K562 (cell line): ENCODE data around the gene HIVEP3. TPM values are rescaled to one million over a fixed set of nuclear protein-coding genes. Genes with fewer than 3 reads are reported as not detected.

Experiments used
- ATAC-seq: fragments of 200-7000 bp; cut with Tn5 transposase; 3 replicates; pipeline ENCODE4 v1.9.1; 2020; ENCODE audit warnings: moderate library complexity
- BruUV-seq: library from RNA; stranded (reverse); fragments of 400-500 nt; replicated peaks from 2 replicates; lab custom pipeline; 2021; lab: Mats Ljungman, UMichigan
- CTCF ChIA-PET: fragments of 300-600 bp; formaldehyde crosslinking; extraction: SDS; loops from one replicate; lab custom pipeline; 2021; ENCODE audit warnings: low intra/inter-chr PET ratio; lab: Yijun Ruan, JAX
- POLR2A ChIA-PET: fragments of 300-600, 350-650 bp; sonication (Branson Sonifier 250); formaldehyde crosslinking; extraction: SDS; loops from one replicate; lab custom pipeline; 2021; ENCODE audit warnings: antibody characterized with exemption, inconsistent platforms; lab: Yijun Ruan, JAX
- DNase-seq, 4 experiments: peaks; one replicate each; pipeline versions ENCODE4 v3.0.0 to v3.0.0-alpha.2; 2011 to 2018; ENCODE audit warnings: low spot score in 3 of 4, mixed read lengths in 3 of 4; ENCODE audit errors: extremely low read depth in 1 of 4
- FAIRE-seq: peaks from 2 replicates; lab custom pipeline; 2011; peaks lifted over from hg19 to GRCh38; lab: Jason Lieb, UNC
- H2AFZ ChIP-seq: 2 replicates; pipeline ENCODE4 v1.6.0; 2011; ENCODE audit warnings: low read depth, low read length, control low read depth, inconsistent platforms
- H3K27ac ChIP-seq: fragments of 200-600 bp; 3 replicates; pipeline ENCODE4 v1.8.0; 2011; ENCODE audit warnings: low read depth, mild to moderate bottlenecking, control low read depth, inconsistent platforms, low read length, moderate library complexity, mixed read lengths; ENCODE audit errors: extremely low read depth
- H3K27me3 ChIP-seq, 2 experiments: fragments of 300-600 bp in 1 of 2; 2 replicates in 1 of 2; 3 replicates in 1 of 2; pipeline versions ENCODE4 v1.6.0 to v1.8.0; 2011; ENCODE audit warnings: inconsistent platforms in 2 of 2, low read length in 2 of 2, mild to moderate bottlenecking in 1 of 2, mixed read lengths in 1 of 2, moderate library complexity in 1 of 2; ENCODE audit not compliant: control insufficient read depth in 2 of 2, insufficient read depth in 2 of 2
- H3K36me3 ChIP-seq: fragments of 300-600 bp; 3 replicates; pipeline ENCODE4 v1.8.0; 2011; ENCODE audit warnings: mild to moderate bottlenecking, low read length, inconsistent platforms; ENCODE audit not compliant: control insufficient read depth, insufficient read depth
- H3K4me1 ChIP-seq, 2 experiments: fragments of 200-600 bp in 1 of 2; replicated peaks in 1 of 2; 2 replicates in 1 of 2; 3 replicates in 1 of 2; pipeline versions ENCODE4 v1.5.1 to v1.8.0; 2011; ENCODE audit warnings: inconsistent platforms in 2 of 2, low read length in 2 of 2, mild to moderate bottlenecking in 1 of 2, mixed read lengths in 1 of 2, moderate library complexity in 1 of 2; ENCODE audit not compliant: control insufficient read depth in 2 of 2, insufficient read depth in 2 of 2
- H3K4me2 ChIP-seq: 2 replicates; pipeline ENCODE4 v1.6.1; 2011; ENCODE audit warnings: low read length, control low read depth, inconsistent platforms, mixed read lengths; ENCODE audit not compliant: insufficient read depth
- H3K4me3 ChIP-seq: fragments of 200-600 bp; sonication (generic), shearing (Covaris generic); 2 replicates; pipeline ENCODE4 v1.5.1; 2016; ENCODE audit warnings: control low read depth, inconsistent platforms
- H3K79me2 ChIP-seq: fragments of 200-600 bp; 3 replicates; pipeline ENCODE4 v1.8.0; 2011; ENCODE audit warnings: low read length, inconsistent platforms; ENCODE audit not compliant: control insufficient read depth, insufficient read depth
- H3K9ac ChIP-seq, 2 experiments: 2 replicates each; pipeline versions ENCODE4 v1.6.0 to v1.6.1; 2011; ENCODE audit warnings: low read depth in 2 of 2, low read length in 2 of 2, control low read depth in 1 of 2, inconsistent platforms in 1 of 2, mild to moderate bottlenecking in 1 of 2, mixed read lengths in 1 of 2; ENCODE audit not compliant: insufficient read depth in 1 of 2
- H3K9me1 ChIP-seq: one replicate; pipeline ENCODE4 v1.6.0; 2011; ENCODE audit warnings: inconsistent platforms, mild to moderate bottlenecking, low read length, moderate library complexity; ENCODE audit not compliant: control insufficient read depth, insufficient read depth
- H3K9me3 ChIP-seq: replicated peaks from 2 replicates; pipeline ENCODE4 v1.5.1; 2011; ENCODE audit warnings: low read depth, low read length, inconsistent platforms; ENCODE audit not compliant: control insufficient read depth, insufficient read depth
- H4K20me1 ChIP-seq: replicated peaks from 2 replicates; pipeline ENCODE4 v1.6.1; 2011; ENCODE audit warnings: low read length, inconsistent platforms, mixed read lengths; ENCODE audit not compliant: control insufficient read depth, insufficient read depth
- ARID4B ChIP-seq: sonication (generic); formaldehyde crosslinking; IDR thresholded peaks from 2 replicates; pipeline ENCODE4 v1.8.0; 2022; ENCODE audit warnings: mild to moderate bottlenecking, missing genetic modification reagents
- FOXK1 ChIP-seq: sonication (generic); formaldehyde crosslinking; IDR thresholded peaks from 2 replicates; pipeline ENCODE4 v1.8.0; 2022; ENCODE audit warnings: missing genetic modification reagents, mild to moderate bottlenecking, borderline replicate concordance
- KDM1A ChIP-seq, 2 experiments: fragments of 450-650 bp; IDR thresholded peaks; 2 replicates each; pipeline ENCODE4 v1.6.1; 2016; ENCODE audit warnings: mild to moderate bottlenecking in 2 of 2
- MTF1 ChIP-seq: fragments of 250-450 bp; sonication (Bioruptor Pico); IDR thresholded peaks from 2 replicates; pipeline ENCODE4 v1.9.0; 2021; ENCODE audit warnings: moderate library complexity, mild to moderate bottlenecking, inconsistent platforms, borderline replicate concordance
- PATZ1 ChIP-seq: fragments of 250-450 bp; sonication (Bioruptor Pico); IDR thresholded peaks from 2 replicates; pipeline ENCODE4 v1.5.0; 2020; ENCODE audit warnings: mild to moderate bottlenecking, borderline replicate concordance
- TSHZ1 ChIP-seq: fragments of 250-450 bp; sonication (Bioruptor Pico); IDR thresholded peaks from 2 replicates; pipeline ENCODE4 v1.4.0; 2020; ENCODE audit warnings: mild to moderate bottlenecking, moderate library complexity
- ZFP91 ChIP-seq: sonication (generic); formaldehyde crosslinking; IDR thresholded peaks from 2 replicates; pipeline ENCODE4 v1.8.0; 2022; ENCODE audit warnings: mild to moderate bottlenecking, missing genetic modification reagents
- in situ Hi-C: fragments of 300-500 bp; cut with MboI; formaldehyde crosslinking; loops from 4 replicates; pipeline ENCODE4 v1.15.0; 2018; ENCODE audit warnings: inconsistent platforms, mixed read lengths
- intact Hi-C: fragments of 100-400 bp; cut with micrococcal nuclease; formaldehyde crosslinking; loops from 2 replicates; pipeline ENCODE4 v1.14.2; 2022
- polyA plus RNA-seq, 8 experiments: library from polyadenylated mRNA; depleted of rRNA in 4 of 8; stranded (reverse) in 5 of 8; unstranded in 3 of 8; fragments of >200 nt; fragmentation: Nextera tagmentation in 2 of 8; fragmentation: Illumina TruSeq in 1 of 8; extraction: Ambion mirVana in 2 of 8; extraction: Trizol in 1 of 8; gene quantifications; 2 replicates each; pipeline versions ENCODE4 v1.2.1 to v1.2.3, GENCODE V29; 2011 to 2014; ENCODE audit warnings: inconsistent platforms in 1 of 8, missing spikeins in 1 of 8
- total RNA-seq, 7 experiments: library from RNA; depleted of rRNA in 6 of 7; stranded (reverse); fragments of >200 nt in 6 of 7; fragmentation: Illumina TruSeq in 2 of 7; extraction: Trizol in 2 of 7; gene quantifications; 2 replicates each; pipeline versions ENCODE4 v1.2.1 to v1.2.3, GENCODE V29; 2011 to 2021; ENCODE audit warnings: low replicate concordance in 1 of 7

The HIVEP3 gene
- total and polyA plus RNA-seq, 9 of the 15 experiments (the other 6 are each of a cell fraction or from before 2014, with no cell fraction given), result 0.09 to 0.58 (median 0.34) TPM; not detected in 1

GRCh38 chr1:41794031-41794430 lies 124.7 kb downstream of the HIVEP3 start (continued):
- no peak for TF ChIP-seq ARID4B (CRISPR knock-in tag)
- no peak for TF ChIP-seq ZFP91
- TF ChIP-seq KDM1A (IDR thresholded peaks at IDR 0.05), result no peak
- TF ChIP-seq, all 486 proteins: peak for 0

- CTCF ChIA-PET, result no interaction called here
- Histone ChIP-seq H3K4me2 (no peak overlapping the region), H2AFZ (no peak overlapping the region), H3K27ac (no peak overlapping the region), H3K9ac (no peak overlapping the region), H3K9me3 (no peaks in the 10 kb centered on the region), H3K79me2 (no peaks in the 10 kb centered on the region), H3K9me1 (no peaks in the 10 kb centered on the region), H4K20me1 (no peaks in the 10 kb centered on the region), H3K27me3 (peaks cover 0 to 12% of the 10 kb centered on the region in 2 experiments; a peak in 3 of 5 replicates), H3K4me1 (no peaks in the 10 kb centered on the region), H3K36me3 (no peaks in the 10 kb centered on the region), H3K4me3 (no peak overlapping the region)
- BruUV-seq, result no TSS peak
- POLR2A ChIA-PET, result no interaction called here
- ATAC-seq, result no peak
- no peak for FAIRE-seq
- in situ Hi-C loops (no loop called here), intact Hi-C loops (no loop called here)
- DNase-seq, result no peak
- TF ChIP-seq TSHZ1 (no peak), FOXK1 (CRISPR knock-in tag) (no peak), PATZ1 (no peak), MTF1 (no peak)
Measured at GRCh38 chr1:41792485-41792770, 126.3 kb downstream of the HIVEP3 start.
